Right atrium auricular region (tissue), 2 donors: Measurements from ENCODE around the gene AFF4. TPM values are rescaled to one million over a fixed set of nuclear protein-coding genes. Genes with fewer than 3 reads are reported as not detected.

Source experiments
- total RNA-seq, 2 donors: library from RNA; depleted of rRNA; stranded (reverse); fragments of >200 nt; gene quantifications; one replicate each; pipeline ENCODE4 v1.1.0, GENCODE V29; 2016

AFF4 gene
- total RNA-seq, 2 donors from 2014 or later: 36.8 to 47.3 TPM

Other genes with a start within 250 kb of the AFF4 start
- 1 to 10 TPM; 5.6 to 7.2 TPM for gene KIF3A, start 226.1 kb downstream of the AFF4 start, total RNA-seq
- gene CCNI2, start 216.2 kb downstream of the AFF4 start, total RNA-seq: not detected
- gene SEPTIN8, start 186.4 kb downstream of the AFF4 start, total RNA-seq: 10 to 100 TPM; 21.1 to 24.8 TPM
- gene SOWAHA, start 150.3 kb downstream of the AFF4 start, total RNA-seq: not detected
- gene SHROOM1, start 133.0 kb downstream of the AFF4 start, total RNA-seq: 1 to 10 TPM; 3.2 to 4.2 TPM
- gene GDF9, start 97.2 kb downstream of the AFF4 start, total RNA-seq: under 1 TPM; 0.20 to 0.22 TPM
- 100 to 1,000 TPM; 276 to 335 TPM for gene UQCRQ, start 97.0 kb downstream of the AFF4 start, total RNA-seq
- gene LEAP2, start 90.0 kb downstream of the AFF4 start, total RNA-seq: 1 to 10 TPM in 1 of 2 donors, not detected in 1; 1.1 TPM
- gene ZCCHC10, start 62.9 kb upstream of the AFF4 start, total RNA-seq: 10 to 100 TPM; 18.4 to 18.8 TPM
- gene HSPA4, start 88.4 kb upstream of the AFF4 start, total RNA-seq: 10 to 100 TPM; 50.4 to 56.3 TPM